HG03378 (cell line): ENCODE data around the gene GFRA1.

Source experiments
- ATAC-seq: cut with Tn5 transposase; IDR thresholded peaks from one replicate; pipeline ENCODE4 v1.9.1; 2021; ENCODE audit warnings: mild to moderate bottlenecking, moderate library complexity; ENCODE audit not compliant: unreplicated experiment

Gene GFRA1

GRCh38 chr10:116132780-116133399 lies 140.1 kb downstream of the GFRA1 start:
- no peak for ATAC-seq

- ATAC-seq = no peak
Observed at GRCh38 chr10:116130006-116130405, 143.0 kb downstream of the GFRA1 start.

- ATAC-seq = no peak
Observed at GRCh38 chr10:116126954-116127695, 145.9 kb downstream of the GFRA1 start.

- no peak for ATAC-seq
Observed at GRCh38 chr10:116126239-116126638, 146.8 kb downstream of the GFRA1 start.

GRCh38 chr10:116125180-116125579 lies 147.8 kb downstream of the GFRA1 start:
- no peak for ATAC-seq

- ATAC-seq = no peak
Observed at GRCh38 chr10:116124777-116125176, 148.2 kb downstream of the GFRA1 start.

- ATAC-seq = no peak
Observed at GRCh38 chr10:116122664-116123063, 150.3 kb downstream of the GFRA1 start.

GRCh38 chr10:116121640-116122525 lies 151.1 kb downstream of the GFRA1 start:
- no peak for ATAC-seq

GRCh38 chr10:116120688-116121455 lies 152.1 kb downstream of the GFRA1 start:
- no peak for ATAC-seq

- ATAC-seq = no peak
Observed at GRCh38 chr10:116118847-116119246, 154.2 kb downstream of the GFRA1 start.

- no peak for ATAC-seq
Observed at GRCh38 chr10:116115797-116116196, 157.2 kb downstream of the GFRA1 start.

- no peak for ATAC-seq
Observed at GRCh38 chr10:116115036-116115641, 157.9 kb downstream of the GFRA1 start.

- ATAC-seq = no peak
Observed at GRCh38 chr10:116113721-116114501, 159.1 kb downstream of the GFRA1 start.

GRCh38 chr10:116112232-116113231 lies 160.5 kb downstream of the GFRA1 start:
- no peak for ATAC-seq

- ATAC-seq = no peak
Observed at GRCh38 chr10:116111483-116112095, 161.4 kb downstream of the GFRA1 start.

- ATAC-seq = no peak
Observed at GRCh38 chr10:116110736-116111135, 162.3 kb downstream of the GFRA1 start.

- ATAC-seq = no peak
Observed at GRCh38 chr10:116109881-116110280, 163.1 kb downstream of the GFRA1 start.

- ATAC-seq = no peak
Observed at GRCh38 chr10:116109481-116109880, 163.5 kb downstream of the GFRA1 start.
